GM23338 (cell line): ENCODE results near the gene DUSP3. TPM values are rescaled to one million over a fixed set of nuclear protein-coding genes. Genes with fewer than 3 reads are reported as not detected.

Source experiments
- ATAC-seq: fragments of 200-7000 bp; cut with Tn5 transposase; 3 replicates; pipeline ENCODE4 v1.9.1; 2020
- DNase-seq: peaks from one replicate; pipeline ENCODE4 v3.0.0-alpha.2; 2015; ENCODE audit warnings: low spot score
- H2AFZ ChIP-seq: fragments of 200-600 bp; sonication (generic); 2 replicates; pipeline ENCODE4 v1.8.0; 2016; ENCODE audit warnings: antibody characterized with exemption, mild to moderate bottlenecking, moderate library complexity
- H3F3A ChIP-seq: fragments of 200-600 bp; sonication (generic); replicated peaks from 2 replicates; pipeline ENCODE4 v1.8.0; 2017; ENCODE audit warnings: antibody characterized with exemption, mixed run types, low read depth
- H3K27ac ChIP-seq: fragments of 200-600 bp; sonication (generic); 2 replicates; pipeline ENCODE4 v1.6.1; 2016; ENCODE audit warnings: low read depth
- H3K27me3 ChIP-seq: fragments of 200-600 bp; sonication (generic); 2 replicates; pipeline ENCODE4 v1.8.0; 2016; ENCODE audit warnings: mild to moderate bottlenecking, mixed run types, moderate library complexity; ENCODE audit not compliant: insufficient read depth
- H3K36me3 ChIP-seq: fragments of 200-600 bp; sonication (generic); 2 replicates; pipeline ENCODE4 v1.8.0; 2016; ENCODE audit warnings: mild to moderate bottlenecking; ENCODE audit not compliant: insufficient read depth
- H3K4me1 ChIP-seq: fragments of 200-600 bp; sonication (generic); 2 replicates; pipeline ENCODE4 v1.8.0; 2016; ENCODE audit warnings: mild to moderate bottlenecking, moderate library complexity; ENCODE audit not compliant: insufficient read depth
- H3K4me2 ChIP-seq: fragments of 200-600 bp; sonication (generic); 2 replicates; pipeline ENCODE4 v1.7.1; 2017; ENCODE audit warnings: mixed run types
- H3K4me3 ChIP-seq: fragments of 200-600 bp; sonication (generic); 2 replicates; pipeline ENCODE4 v1.6.1; 2016; ENCODE audit warnings: mixed run types
- H3K79me2 ChIP-seq: fragments of 200-600 bp; sonication (generic); replicated peaks from 2 replicates; pipeline ENCODE4 v1.8.0; 2017; ENCODE audit warnings: mild to moderate bottlenecking; ENCODE audit not compliant: insufficient read depth
- H3K9me2 ChIP-seq: fragments of 200-600 bp; sonication (generic); 2 replicates; pipeline ENCODE4 v1.8.0; 2017; ENCODE audit not compliant: insufficient read depth
- H4K20me1 ChIP-seq: fragments of 200-600 bp; sonication (generic); replicated peaks from 2 replicates; pipeline ENCODE4 v1.8.0; 2017; ENCODE audit warnings: mild to moderate bottlenecking; ENCODE audit not compliant: insufficient read depth
- H3K27ac Mint-ChIP-seq: 2 replicates; pipeline ENCODE4 v1.8.0; 2020; ENCODE audit warnings: inconsistent platforms, mild to moderate bottlenecking, moderate library complexity, mixed read lengths
- H3K27me3 Mint-ChIP-seq: 3 replicates; pipeline ENCODE4 v1.8.0; 2022; ENCODE audit warnings: low read depth, mild to moderate bottlenecking, moderate library complexity, mixed read lengths, inconsistent platforms; ENCODE audit not compliant: insufficient read depth, poor library complexity
- H3K36me3 Mint-ChIP-seq: 3 replicates; pipeline ENCODE4 v1.8.0; 2021; ENCODE audit warnings: low read depth, mild to moderate bottlenecking, inconsistent platforms, moderate library complexity, mixed read lengths
- H3K4me1 Mint-ChIP-seq: 3 replicates; pipeline ENCODE4 v1.8.0; 2020; ENCODE audit warnings: mild to moderate bottlenecking, inconsistent platforms, mixed read lengths
- H3K4me3 Mint-ChIP-seq: 3 replicates; pipeline ENCODE4 v1.8.0; 2021; ENCODE audit warnings: moderate library complexity, mild to moderate bottlenecking, inconsistent platforms, mixed read lengths
- H3K9me3 Mint-ChIP-seq: 3 replicates; pipeline ENCODE4 v1.8.0; 2020; ENCODE audit warnings: moderate library complexity, mild to moderate bottlenecking, inconsistent platforms, mixed read lengths
- CREB1 ChIP-seq: fragments of 250-450 bp; sonication (Bioruptor Pico); IDR thresholded peaks from 2 replicates; pipeline ENCODE4 v1.5.0; 2020; ENCODE audit warnings: low read depth, mild to moderate bottlenecking, moderate library complexity
- CTCF ChIP-seq, 2 experiments: fragments of 200-600 bp in 1 of 2; sonication (generic) in 1 of 2; conservative IDR thresholded peaks; 2 replicates each; pipeline versions ENCODE4 v1.5.1 to v1.6.1; 2016 to 2017; ENCODE audit warnings: antibody characterized with exemption in 2 of 2, low read depth in 2 of 2, mild to moderate bottlenecking in 2 of 2, moderate library complexity in 1 of 2
- EZH2phosphoT487 ChIP-seq: fragments of 200-600 bp; sonication (generic); IDR thresholded peaks from one replicate; pipeline ENCODE4 v1.8.1; 2018; ENCODE audit warnings: antibody characterized with exemption; ENCODE audit not compliant: unreplicated experiment
- NANOG ChIP-seq: IDR thresholded peaks from 2 replicates; pipeline ENCODE4 v1.6.1; 2016; ENCODE audit warnings: antibody characterized with exemption, borderline replicate concordance
- POLR2AphosphoS5 ChIP-seq: IDR thresholded peaks from 2 replicates; pipeline ENCODE4 v1.6.1; 2016; ENCODE audit warnings: antibody characterized with exemption, low read depth
- STAT1 ChIP-seq: IDR thresholded peaks from one replicate; pipeline ENCODE4 v1.6.1; 2016; ENCODE audit warnings: antibody characterized with exemption; ENCODE audit not compliant: unreplicated experiment
- ZNF114 ChIP-seq: fragments of 250-450 bp; sonication (Bioruptor Pico); IDR thresholded peaks from 2 replicates; pipeline ENCODE4 v1.5.0; 2020; ENCODE audit warnings: mild to moderate bottlenecking, moderate library complexity
- ZNF331 ChIP-seq: fragments of 250-450 bp; sonication (Bioruptor Pico); IDR thresholded peaks from 2 replicates; pipeline ENCODE4 v1.5.0; 2020; ENCODE audit warnings: low read depth, mild to moderate bottlenecking, moderate library complexity
- polyA plus RNA-seq: library from polyadenylated mRNA; unstranded; fragments of >200 nt; fragmentation: Nextera tagmentation; extraction: Ambion mirVana; gene quantifications from 2 replicates; pipeline ENCODE4 v1.2.1, GENCODE V29; 2016
- total RNA-seq: library from RNA; depleted of rRNA; stranded (reverse); fragments of >200 nt; shearing (Covaris generic); gene quantifications from 2 replicates; pipeline ENCODE4 v1.2.3, GENCODE V29; 2014
- TF ChIP-seq, protein P1 (sequence below): fragments of 250-450 bp; sonication (Bioruptor Pico); IDR thresholded peaks from 2 replicates; pipeline ENCODE4 v1.5.0; 2020; ENCODE audit warnings: mild to moderate bottlenecking, moderate library complexity
- TF ChIP-seq, protein P2 (sequence below): IDR thresholded peaks from one replicate; pipeline ENCODE4 v1.6.1; 2018; ENCODE audit warnings: antibody characterized with exemption; ENCODE audit not compliant: unreplicated experiment

Gene DUSP3
- total and polyA plus RNA-seq, 2 experiments from 2014 or later: 14.7 to 22.1 TPM

GRCh38 chr17:43789482-43789881 lies 10.7 kb upstream of the DUSP3 start (continued):
- TF ChIP-seq, protein P1, sequence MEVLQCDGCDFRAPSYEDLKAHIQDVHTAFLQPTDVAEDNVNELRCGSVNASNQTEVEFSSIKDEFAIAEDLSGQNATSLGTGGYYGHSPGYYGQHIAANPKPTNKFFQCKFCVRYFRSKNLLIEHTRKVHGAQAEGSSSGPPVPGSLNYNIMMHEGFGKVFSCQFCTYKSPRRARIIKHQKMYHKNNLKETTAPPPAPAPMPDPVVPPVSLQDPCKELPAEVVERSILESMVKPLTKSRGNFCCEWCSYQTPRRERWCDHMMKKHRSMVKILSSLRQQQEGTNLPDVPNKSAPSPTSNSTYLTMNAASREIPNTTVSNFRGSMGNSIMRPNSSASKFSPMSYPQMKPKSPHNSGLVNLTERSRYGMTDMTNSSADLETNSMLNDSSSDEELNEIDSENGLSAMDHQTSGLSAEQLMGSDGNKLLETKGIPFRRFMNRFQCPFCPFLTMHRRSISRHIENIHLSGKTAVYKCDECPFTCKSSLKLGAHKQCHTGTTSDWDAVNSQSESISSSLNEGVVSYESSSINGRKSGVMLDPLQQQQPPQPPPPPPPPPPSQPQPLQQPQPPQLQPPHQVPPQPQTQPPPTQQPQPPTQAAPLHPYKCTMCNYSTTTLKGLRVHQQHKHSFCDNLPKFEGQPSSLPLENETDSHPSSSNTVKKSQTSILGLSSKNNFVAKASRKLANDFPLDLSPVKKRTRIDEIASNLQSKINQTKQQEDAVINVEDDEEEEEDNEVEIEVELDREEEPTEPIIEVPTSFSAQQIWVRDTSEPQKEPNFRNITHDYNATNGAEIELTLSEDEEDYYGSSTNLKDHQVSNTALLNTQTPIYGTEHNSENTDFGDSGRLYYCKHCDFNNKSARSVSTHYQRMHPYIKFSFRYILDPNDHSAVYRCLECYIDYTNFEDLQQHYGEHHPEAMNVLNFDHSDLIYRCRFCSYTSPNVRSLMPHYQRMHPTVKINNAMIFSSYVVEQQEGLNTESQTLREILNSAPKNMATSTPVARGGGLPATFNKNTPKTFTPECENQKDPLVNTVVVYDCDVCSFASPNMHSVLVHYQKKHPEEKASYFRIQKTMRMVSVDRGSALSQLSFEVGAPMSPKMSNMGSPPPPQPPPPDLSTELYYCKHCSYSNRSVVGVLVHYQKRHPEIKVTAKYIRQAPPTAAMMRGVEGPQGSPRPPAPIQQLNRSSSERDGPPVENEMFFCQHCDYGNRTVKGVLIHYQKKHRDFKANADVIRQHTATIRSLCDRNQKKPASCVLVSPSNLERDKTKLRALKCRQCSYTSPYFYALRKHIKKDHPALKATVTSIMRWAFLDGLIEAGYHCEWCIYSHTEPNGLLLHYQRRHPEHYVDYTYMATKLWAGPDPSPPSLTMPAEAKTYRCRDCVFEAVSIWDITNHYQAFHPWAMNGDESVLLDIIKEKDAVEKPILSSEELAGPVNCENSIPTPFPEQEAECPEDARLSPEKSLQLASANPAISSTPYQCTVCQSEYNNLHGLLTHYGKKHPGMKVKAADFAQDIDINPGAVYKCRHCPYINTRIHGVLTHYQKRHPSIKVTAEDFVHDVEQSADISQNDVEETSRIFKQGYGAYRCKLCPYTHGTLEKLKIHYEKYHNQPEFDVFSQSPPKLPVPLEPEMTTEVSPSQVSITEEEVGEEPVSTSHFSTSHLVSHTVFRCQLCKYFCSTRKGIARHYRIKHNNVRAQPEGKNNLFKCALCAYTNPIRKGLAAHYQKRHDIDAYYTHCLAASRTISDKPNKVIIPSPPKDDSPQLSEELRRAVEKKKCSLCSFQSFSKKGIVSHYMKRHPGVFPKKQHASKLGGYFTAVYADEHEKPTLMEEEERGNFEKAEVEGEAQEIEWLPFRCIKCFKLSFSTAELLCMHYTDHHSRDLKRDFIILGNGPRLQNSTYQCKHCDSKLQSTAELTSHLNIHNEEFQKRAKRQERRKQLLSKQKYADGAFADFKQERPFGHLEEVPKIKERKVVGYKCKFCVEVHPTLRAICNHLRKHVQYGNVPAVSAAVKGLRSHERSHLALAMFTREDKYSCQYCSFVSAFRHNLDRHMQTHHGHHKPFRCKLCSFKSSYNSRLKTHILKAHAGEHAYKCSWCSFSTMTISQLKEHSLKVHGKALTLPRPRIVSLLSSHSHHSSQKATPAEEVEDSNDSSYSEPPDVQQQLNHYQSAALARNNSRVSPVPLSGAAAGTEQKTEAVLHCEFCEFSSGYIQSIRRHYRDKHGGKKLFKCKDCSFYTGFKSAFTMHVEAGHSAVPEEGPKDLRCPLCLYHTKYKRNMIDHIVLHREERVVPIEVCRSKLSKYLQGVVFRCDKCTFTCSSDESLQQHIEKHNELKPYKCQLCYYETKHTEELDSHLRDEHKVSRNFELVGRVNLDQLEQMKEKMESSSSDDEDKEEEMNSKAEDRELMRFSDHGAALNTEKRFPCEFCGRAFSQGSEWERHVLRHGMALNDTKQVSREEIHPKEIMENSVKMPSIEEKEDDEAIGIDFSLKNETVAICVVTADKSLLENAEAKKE (CRISPR knock-in tag): no peak
- TF ChIP-seq NANOG (no peak), ZNF114 (CRISPR knock-in tag) (no peak)
- TF ChIP-seq, protein P2, sequence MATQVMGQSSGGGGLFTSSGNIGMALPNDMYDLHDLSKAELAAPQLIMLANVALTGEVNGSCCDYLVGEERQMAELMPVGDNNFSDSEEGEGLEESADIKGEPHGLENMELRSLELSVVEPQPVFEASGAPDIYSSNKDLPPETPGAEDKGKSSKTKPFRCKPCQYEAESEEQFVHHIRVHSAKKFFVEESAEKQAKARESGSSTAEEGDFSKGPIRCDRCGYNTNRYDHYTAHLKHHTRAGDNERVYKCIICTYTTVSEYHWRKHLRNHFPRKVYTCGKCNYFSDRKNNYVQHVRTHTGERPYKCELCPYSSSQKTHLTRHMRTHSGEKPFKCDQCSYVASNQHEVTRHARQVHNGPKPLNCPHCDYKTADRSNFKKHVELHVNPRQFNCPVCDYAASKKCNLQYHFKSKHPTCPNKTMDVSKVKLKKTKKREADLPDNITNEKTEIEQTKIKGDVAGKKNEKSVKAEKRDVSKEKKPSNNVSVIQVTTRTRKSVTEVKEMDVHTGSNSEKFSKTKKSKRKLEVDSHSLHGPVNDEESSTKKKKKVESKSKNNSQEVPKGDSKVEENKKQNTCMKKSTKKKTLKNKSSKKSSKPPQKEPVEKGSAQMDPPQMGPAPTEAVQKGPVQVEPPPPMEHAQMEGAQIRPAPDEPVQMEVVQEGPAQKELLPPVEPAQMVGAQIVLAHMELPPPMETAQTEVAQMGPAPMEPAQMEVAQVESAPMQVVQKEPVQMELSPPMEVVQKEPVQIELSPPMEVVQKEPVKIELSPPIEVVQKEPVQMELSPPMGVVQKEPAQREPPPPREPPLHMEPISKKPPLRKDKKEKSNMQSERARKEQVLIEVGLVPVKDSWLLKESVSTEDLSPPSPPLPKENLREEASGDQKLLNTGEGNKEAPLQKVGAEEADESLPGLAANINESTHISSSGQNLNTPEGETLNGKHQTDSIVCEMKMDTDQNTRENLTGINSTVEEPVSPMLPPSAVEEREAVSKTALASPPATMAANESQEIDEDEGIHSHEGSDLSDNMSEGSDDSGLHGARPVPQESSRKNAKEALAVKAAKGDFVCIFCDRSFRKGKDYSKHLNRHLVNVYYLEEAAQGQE: no peak

DNA sequence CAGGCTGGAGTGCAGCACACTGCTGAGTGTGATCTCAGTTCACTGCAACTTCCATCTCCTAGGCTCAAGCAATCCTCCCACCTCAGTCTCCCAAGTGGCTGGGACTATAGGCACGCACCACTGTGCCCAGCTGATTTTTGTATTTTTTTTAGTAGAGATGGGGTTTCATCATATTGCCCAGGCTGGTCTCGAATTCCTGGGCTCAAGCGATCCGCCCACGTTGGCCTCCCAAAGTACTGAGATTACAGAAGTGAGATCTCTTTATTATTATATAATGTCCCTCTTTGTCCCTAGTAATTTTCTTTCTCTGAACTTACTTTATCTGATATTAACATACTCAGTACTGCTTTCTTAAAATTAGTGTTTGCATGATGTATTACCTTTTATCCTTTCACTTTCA lies 9.8 kb upstream of the DUSP3 start:
- H3K36me3 Mint-ChIP-seq: no peaks in the 10 kb centered on the region
- Histone ChIP-seq H3K36me3 (no peaks in the 10 kb centered on the region), H3F3A (no peaks in the 10 kb centered on the region), H2AFZ (no peak overlapping the region), H3K9me2 (no peaks in the 10 kb centered on the region), H3K4me3 (no peak overlapping the region), H3K4me2 (no peak overlapping the region), H3K4me1 (no peaks in the 10 kb centered on the region; the same call in 1 of the 2 replicates), H3K79me2 (no peaks in the 10 kb centered on the region), H3K27ac (no peak overlapping the region), H3K27me3 (no peaks in the 10 kb centered on the region), H4K20me1 (no peaks in the 10 kb centered on the region)
- no peak overlapping the region for H3K4me3 Mint-ChIP-seq
- DNase-seq (no peak), ATAC-seq (no peak)
- peaks cover 4% of the 10 kb centered on the region; the same call in 2 of the 3 replicates for H3K9me3 Mint-ChIP-seq
- H3K4me1 Mint-ChIP-seq: peaks cover 3% of the 10 kb centered on the region; the same call in 1 of the 3 replicates
- no peak overlapping the region for H3K27ac Mint-ChIP-seq
- peaks cover 9% of the 10 kb centered on the region for H3K27me3 Mint-ChIP-seq
- no peak for TF ChIP-seq STAT1
- no peak for TF ChIP-seq NANOG
- TF ChIP-seq CREB1 (CRISPR knock-in tag): no peak
- no peak for TF ChIP-seq ZNF114 (CRISPR knock-in tag)
- TF ChIP-seq EZH2phosphoT487: no peak
- TF ChIP-seq POLR2AphosphoS5: no peak
- TF ChIP-seq, protein P2: no peak
- no peak for TF ChIP-seq CTCF (conservative IDR thresholded peaks at IDR 0.05; ENCODE audit: low read depth in 2 of 2)
- no peak for TF ChIP-seq ZNF331 (CRISPR knock-in tag)
